Common myeloid progenitor, CD34-positive (primary cell): Measurements from ENCODE around the gene IFT81. TPM values are rescaled to one million over a fixed set of nuclear protein-coding genes. Genes with fewer than 3 reads are reported as not detected.

Source experiments
- CTCF ChIA-PET: fragments of 350-600 bp; sonication (Branson Sonifier 250); formaldehyde crosslinking; loops from one replicate; lab custom pipeline; 2021; ENCODE audit warnings: antibody characterized with exemption; lab: Charles Lee
- POLR2A ChIA-PET: fragments of 350-600 bp; sonication (Branson Sonifier 250); formaldehyde crosslinking; loops from one replicate; lab custom pipeline; 2021; ENCODE audit warnings: antibody characterized with exemption; lab: Charles Lee
- DNase-seq, 3 donors: peaks; one replicate each; pipeline versions ENCODE4 v3.0.0 to v3.0.0-alpha.2; 2013
- H3K27ac ChIP-seq, 2 experiments: 1 replicate in 1 of 2; 2 replicates in 1 of 2; pipeline ENCODE4 v1.7.0; 2013; ENCODE audit warnings: inconsistent platforms in 2 of 2, low read length in 2 of 2, mild to moderate bottlenecking in 2 of 2, low read depth in 1 of 2, moderate library complexity in 1 of 2; ENCODE audit not compliant: severe bottlenecking in 2 of 2, insufficient read depth in 1 of 2, poor library complexity in 1 of 2
- H3K27me3 ChIP-seq, 5 experiments: replicated peaks in 2 of 5; 1 replicate in 3 of 5; 2 replicates in 2 of 5; pipeline versions ENCODE4 v1.6.1 to v1.7.0; 2013; ENCODE audit warnings: low read length in 4 of 5, mild to moderate bottlenecking in 2 of 5, moderate library complexity in 2 of 5, inconsistent platforms in 1 of 5; ENCODE audit not compliant: insufficient read depth in 5 of 5, control insufficient read depth in 4 of 5
- H3K36me3 ChIP-seq, 4 experiments: 1 replicate in 2 of 4; 2 replicates in 2 of 4; pipeline versions ENCODE4 v1.6.1 to v1.7.0; 2013; ENCODE audit warnings: low read length in 3 of 4, control low read depth in 1 of 4, mild to moderate bottlenecking in 1 of 4; ENCODE audit not compliant: control insufficient read depth in 4 of 4, insufficient read depth in 4 of 4
- H3K4me1 ChIP-seq, 4 experiments: 1 replicate in 3 of 4; 2 replicates in 1 of 4; pipeline versions ENCODE4 v1.6.1 to v1.7.1; 2013; ENCODE audit warnings: low read length in 3 of 4, mild to moderate bottlenecking in 3 of 4, control low read depth in 1 of 4, inconsistent platforms in 1 of 4, moderate library complexity in 1 of 4; ENCODE audit not compliant: control insufficient read depth in 4 of 4, insufficient read depth in 4 of 4; ENCODE audit errors: control extremely low read depth in 1 of 4
- H3K4me3 ChIP-seq, 7 experiments: 1 replicate in 4 of 7; 2 replicates in 3 of 7; pipeline versions ENCODE4 v1.5.1 to v1.7.0; 2013; ENCODE audit warnings: mild to moderate bottlenecking in 7 of 7, low read length in 6 of 7, moderate library complexity in 6 of 7, inconsistent platforms in 2 of 7, low read depth in 2 of 7, control low read depth in 1 of 7; ENCODE audit not compliant: insufficient read depth in 4 of 7, control insufficient read depth in 1 of 7; ENCODE audit errors: extremely low read depth in 1 of 7
- H3K9me3 ChIP-seq, 5 experiments: 1 replicate in 4 of 5; 2 replicates in 1 of 5; pipeline versions ENCODE4 v1.6.1 to v1.7.1; 2013; ENCODE audit warnings: low read length in 4 of 5, mild to moderate bottlenecking in 2 of 5, inconsistent platforms in 1 of 5, low read depth in 1 of 5, moderate library complexity in 1 of 5; ENCODE audit not compliant: control insufficient read depth in 4 of 5, insufficient read depth in 2 of 5; ENCODE audit errors: control extremely low read depth in 1 of 5
- WGBS: methylation state at CpG from one replicate; pipeline ENCODE4 v1.1.5; 2013; ENCODE audit not compliant: insufficient coverage; 5-methylcytosine and 5-hydroxymethylcytosine counted together
- polyA plus RNA-seq: library from polyadenylated mRNA; unstranded; fragments of 120-200 nt; gene quantifications from one replicate; pipeline ENCODE4 v1.2.1, GENCODE V29; 2013

Gene IFT81, protein sequence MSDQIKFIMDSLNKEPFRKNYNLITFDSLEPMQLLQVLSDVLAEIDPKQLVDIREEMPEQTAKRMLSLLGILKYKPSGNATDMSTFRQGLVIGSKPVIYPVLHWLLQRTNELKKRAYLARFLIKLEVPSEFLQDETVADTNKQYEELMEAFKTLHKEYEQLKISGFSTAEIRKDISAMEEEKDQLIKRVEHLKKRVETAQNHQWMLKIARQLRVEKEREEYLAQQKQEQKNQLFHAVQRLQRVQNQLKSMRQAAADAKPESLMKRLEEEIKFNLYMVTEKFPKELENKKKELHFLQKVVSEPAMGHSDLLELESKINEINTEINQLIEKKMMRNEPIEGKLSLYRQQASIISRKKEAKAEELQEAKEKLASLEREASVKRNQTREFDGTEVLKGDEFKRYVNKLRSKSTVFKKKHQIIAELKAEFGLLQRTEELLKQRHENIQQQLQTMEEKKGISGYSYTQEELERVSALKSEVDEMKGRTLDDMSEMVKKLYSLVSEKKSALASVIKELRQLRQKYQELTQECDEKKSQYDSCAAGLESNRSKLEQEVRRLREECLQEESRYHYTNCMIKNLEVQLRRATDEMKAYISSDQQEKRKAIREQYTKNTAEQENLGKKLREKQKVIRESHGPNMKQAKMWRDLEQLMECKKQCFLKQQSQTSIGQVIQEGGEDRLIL
- polyA plus RNA-seq = 16.7 TPM

- H3K36me3 ChIP-seq = peaks cover 2 to 6% (median 3%) of the 10 kb centered on the region in 4 experiments
- H3K27ac ChIP-seq = peak within 1 kb of the TSS; percentile 83 to 94
- no peaks in the 10 kb centered on the region for H3K27me3 ChIP-seq
- WGBS = under 1% methylated on average over 48 of the region's 61 CpGs
- H3K4me3 ChIP-seq = peak within 1 kb of the TSS; percentile 55 to 97 (median 86)
- peaks cover 0 to 16% (median 9%) of the 10 kb centered on the region in 4 experiments for H3K4me1 ChIP-seq
- ChIA-PET POLR2A (no interaction called here), CTCF (interaction anchor here (1.1 kb wide), 1 partner anchor 156 kb away, joined by 3 read pairs; no protein-coding TSS in a partner anchor)
- no peaks in the 10 kb centered on the region for H3K9me3 ChIP-seq
- DNase-seq = peak; percentile 93 to 96 (median 94)
These were observed at the start of gene IFT81 for GRCh38 chr12:110124269-110124995. Gene IFT81 (plus strand): TSS chr12:110124357. CDS start chr12:110127381, 3,024 bp downstream.

GRCh38 chr12:110075880-110076279 is 48.3 kb upstream of the IFT81 start:
- no CpG with 5 or more reads among the region's 1 CpG for WGBS
- Histone ChIP-seq H3K9me3 (no peaks in the 10 kb centered on the region), H3K27ac (no peak overlapping the region), H3K4me1 (peaks cover 2 to 38% (median 31%) of the 10 kb centered on the region in 4 experiments), H3K4me3 (no peak overlapping the region), H3K27me3 (no peaks in the 10 kb centered on the region), H3K36me3 (no peaks in the 10 kb centered on the region)
- ChIA-PET POLR2A (interaction anchor here (0.6 kb wide), 1 partner anchor 288 kb away, joined by 3 read pairs; no protein-coding TSS in a partner anchor), CTCF (interaction anchor here (0.6 to 1.3 kb wide), 4 partner anchors 12 to 311 kb away, joined by 3 to 4 read pairs (median 3); no protein-coding TSS in a partner anchor)
- no peak for DNase-seq

DNA sequence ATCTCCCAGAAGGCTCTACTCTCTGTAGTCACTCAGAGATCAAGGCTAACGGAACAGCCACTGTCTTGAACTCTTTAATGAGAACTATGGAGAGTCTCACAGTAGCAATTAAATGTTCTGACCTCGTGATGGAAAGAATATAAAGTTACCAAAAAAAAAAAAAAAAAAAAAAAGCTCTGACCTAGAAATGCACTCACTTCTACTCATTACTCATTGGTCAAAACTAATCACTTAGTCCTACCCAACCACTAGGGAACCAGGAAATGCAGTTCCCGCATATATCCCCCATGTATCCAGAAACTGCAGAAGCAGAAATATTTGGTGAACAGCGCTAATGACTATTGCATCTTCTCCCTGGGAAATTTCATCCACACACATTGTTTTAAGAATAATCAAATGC is 46.4 kb upstream of the IFT81 start:
- Histone ChIP-seq H3K4me1 (peaks cover 2 to 35% (median 33%) of the 10 kb centered on the region in 4 experiments), H3K4me3 (no peak overlapping the region), H3K36me3 (no peaks in the 10 kb centered on the region), H3K9me3 (no peaks in the 10 kb centered on the region), H3K27ac (no peak overlapping the region), H3K27me3 (no peaks in the 10 kb centered on the region)
- POLR2A ChIA-PET = no interaction called here
- CTCF ChIA-PET = no interaction called here
- DNase-seq = no peak
- 100% methylated on average over 1 of the region's 4 CpGs for WGBS

- H3K4me3 ChIP-seq = peak overlapping the region in 6 of 7 experiments; percentile 8 to 72 (median 46)
- H3K27ac ChIP-seq = peak overlapping the region in 1 of 2 experiments; percentile 82
- ChIA-PET POLR2A (interaction anchor here (0.6 to 1.0 kb wide), 5 partner anchors 10 to 815 kb away, joined by 3 to 4 read pairs (median 3); no protein-coding TSS in a partner anchor), CTCF (interaction anchor here (0.7 to 1.4 kb wide), 7 partner anchors 10 to 521 kb away, joined by 3 to 4 read pairs (median 3); no protein-coding TSS in a partner anchor)
- 23% methylated on average over 11 of the region's 24 CpGs for WGBS
- peaks cover 2 to 28% (median 19%) of the 10 kb centered on the region in 4 experiments for H3K4me1 ChIP-seq
- peak; percentile 74 to 94 (median 90) for DNase-seq
- H3K9me3 ChIP-seq = no peaks in the 10 kb centered on the region
- H3K27me3 ChIP-seq = no peaks in the 10 kb centered on the region
- H3K36me3 ChIP-seq = no peaks in the 10 kb centered on the region
These were observed 44.4 kb upstream of the IFT81 start for GRCh38 chr12:110079477-110080400.

- Histone ChIP-seq H3K9me3 (no peaks in the 10 kb centered on the region), H3K36me3 (no peaks in the 10 kb centered on the region), H3K27ac (peak overlapping the region in 1 of 2 experiments; percentile 82), H3K4me1 (peaks cover 2 to 28% (median 19%) of the 10 kb centered on the region in 4 experiments), H3K27me3 (no peaks in the 10 kb centered on the region), H3K4me3 (no peak overlapping the region)
- POLR2A ChIA-PET = interaction anchor here (1.0 kb wide), 1 partner anchor 9 kb away, joined by 4 read pairs; no protein-coding TSS in a partner anchor
- CTCF ChIA-PET = interaction anchor here (1.1 to 1.4 kb wide), 4 partner anchors 9 to 520 kb away, joined by 3 to 4 read pairs (median 3); no protein-coding TSS in a partner anchor
- DNase-seq = no peak
- WGBS = 87% methylated on average over 4 of the region's 7 CpGs
These were observed 43.7 kb upstream of the IFT81 start for GRCh38 chr12:110080410-110080809.
